Sigmoid colon (tissue), 4 donors: ENCODE measurements around the gene DPEP2NB.

Source experiments
- CTCF ChIP-seq, 4 experiments: fragments of 450-650 bp in 3 of 4; fragments of 200-600 bp in 1 of 4; IDR thresholded peaks; one replicate each; pipeline ENCODE4 v1.5.1; 2016 to 2019; ENCODE audit warnings: antibody characterized with exemption in 4 of 4, mild to moderate bottlenecking in 3 of 4, moderate library complexity in 2 of 4
- EP300 ChIP-seq, 4 donors: sonication (generic); formaldehyde crosslinking; IDR thresholded peaks; one replicate each; pipeline ENCODE4 v1.6.1; 2017; ENCODE audit warnings: antibody characterized with exemption in 4 of 4
- POLR2A ChIP-seq, 2 donors: fragments of 450-650 bp; IDR thresholded peaks; one replicate each; pipeline ENCODE4 v1.6.1; 2016; ENCODE audit warnings: antibody characterized with exemption in 2 of 2, mild to moderate bottlenecking in 2 of 2, moderate library complexity in 2 of 2

GRCh38 chr16:68049449-68049848 lies 33.7 kb upstream of the DPEP2NB start:
- TF ChIP-seq EP300 (IDR thresholded peaks at IDR 0.05) (no peak), POLR2A (IDR thresholded peaks at IDR 0.05) (no peak), CTCF (IDR thresholded peaks at IDR 0.05) (no peak)
